Measurements from ENCODE around the gene HEXD.

- no peak for TF ChIP-seq EZH2phosphoT487 (IDR thresholded peaks at IDR 0.05; ENCODE audit: insufficient read depth, low read depth)
- TF ChIP-seq EZH2 (IDR thresholded peaks at IDR 0.05; ENCODE audit: insufficient read depth, poor library complexity, severe bottlenecking): no peak
Observed at GRCh38 chr17:82374626-82375331, 43.4 kb upstream of the HEXD start.
